HG02759 (cell line): ENCODE data around the gene ENOX2.

Experiments
- ATAC-seq: cut with Tn5 transposase; IDR thresholded peaks from one replicate; pipeline ENCODE4 v1.9.1; 2021; ENCODE audit warnings: mild to moderate bottlenecking, moderate library complexity; ENCODE audit not compliant: unreplicated experiment

The ENOX2 gene

DNA sequence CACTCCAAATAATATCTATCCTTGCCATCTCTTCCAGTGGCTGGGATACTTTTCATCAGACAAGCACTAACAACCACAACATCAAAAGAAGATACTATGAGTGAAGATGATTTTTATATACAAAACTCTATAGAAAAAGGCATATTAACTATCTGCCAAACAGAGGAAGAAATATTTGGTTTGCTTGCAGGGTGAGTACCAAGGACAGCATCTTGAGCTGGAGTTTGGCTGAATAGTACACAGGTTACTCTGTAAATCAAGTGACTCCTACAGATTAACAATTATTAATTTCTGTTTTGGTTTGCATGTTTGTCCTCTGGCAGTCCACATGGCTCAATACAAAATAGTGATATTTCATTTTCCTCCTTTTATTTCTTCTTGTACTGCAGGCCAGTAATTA lies 253.3 kb downstream of the ENOX2 start:
- no peak for ATAC-seq

DNA sequence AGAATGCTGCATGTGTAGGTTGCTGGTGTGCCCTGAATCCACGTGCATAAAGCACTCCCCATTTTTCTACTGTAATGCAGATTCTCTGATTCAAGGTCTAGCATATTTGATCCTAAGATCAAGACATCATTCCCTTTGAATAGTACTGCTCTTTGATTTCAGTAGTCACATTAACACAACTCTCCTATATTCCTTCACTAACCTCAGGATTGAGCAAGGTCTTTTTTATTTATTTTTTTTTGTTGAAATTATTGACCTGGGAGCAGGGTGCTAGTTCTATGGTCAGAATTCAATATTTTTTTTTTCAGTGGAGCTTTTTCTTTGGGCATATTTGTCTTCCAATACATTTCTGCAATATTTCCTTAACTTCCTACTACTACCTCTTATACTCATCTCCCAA lies 255.5 kb downstream of the ENOX2 start:
- ATAC-seq = no peak

DNA sequence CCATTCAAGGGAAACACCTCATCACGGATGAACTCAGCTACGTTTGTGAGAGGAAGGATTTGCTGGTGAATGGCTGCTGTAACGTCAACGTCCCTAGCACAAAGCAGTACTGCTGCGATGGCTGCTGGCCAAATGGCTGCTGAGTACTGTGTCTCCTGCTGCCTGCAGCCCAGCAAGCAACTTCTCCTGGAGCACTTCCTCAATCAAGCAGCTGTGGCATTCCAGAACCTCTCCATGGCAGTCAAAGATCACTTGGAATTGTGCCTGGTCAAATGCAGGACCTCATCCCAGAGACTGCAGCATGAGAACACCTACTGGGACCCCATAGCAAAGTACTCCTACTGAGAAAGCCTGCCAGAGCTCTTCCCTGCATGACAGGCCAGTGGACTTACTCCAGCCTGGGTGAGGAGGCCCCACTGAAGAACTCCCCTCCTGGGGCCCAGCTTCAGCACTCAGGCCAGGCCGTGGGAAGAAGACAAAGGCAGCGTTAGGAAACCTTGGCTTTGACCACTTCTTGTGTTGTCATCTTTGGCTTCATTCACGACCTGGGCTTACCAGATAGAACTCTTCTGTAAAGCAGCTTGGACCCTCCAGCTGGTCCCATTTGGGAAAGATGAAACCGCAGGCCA lies 256.9 kb downstream of the ENOX2 start:
- no peak for ATAC-seq

DNA sequence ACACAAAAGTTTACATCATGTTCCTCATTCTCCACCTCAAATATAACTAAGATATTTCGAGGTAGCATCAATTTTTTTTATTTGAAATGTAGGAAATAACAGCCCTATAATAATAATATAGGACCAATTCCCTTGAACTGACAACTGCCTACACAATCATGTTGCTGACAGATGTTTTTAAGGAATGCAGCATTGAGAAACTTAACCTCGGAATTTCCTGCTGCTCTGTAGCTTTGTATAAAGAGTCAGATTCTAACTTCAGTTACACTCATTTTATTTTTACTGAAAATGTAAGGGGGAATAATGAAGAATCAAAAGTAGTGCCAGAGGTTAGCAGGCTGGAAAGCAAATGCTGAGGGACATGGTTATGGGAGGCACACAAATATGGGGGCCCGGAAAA lies 265.4 kb downstream of the ENOX2 start:
- ATAC-seq = no peak

GRCh38 chrX:130636277-130636676 lies 266.7 kb downstream of the ENOX2 start:
- ATAC-seq = no peak

DNA sequence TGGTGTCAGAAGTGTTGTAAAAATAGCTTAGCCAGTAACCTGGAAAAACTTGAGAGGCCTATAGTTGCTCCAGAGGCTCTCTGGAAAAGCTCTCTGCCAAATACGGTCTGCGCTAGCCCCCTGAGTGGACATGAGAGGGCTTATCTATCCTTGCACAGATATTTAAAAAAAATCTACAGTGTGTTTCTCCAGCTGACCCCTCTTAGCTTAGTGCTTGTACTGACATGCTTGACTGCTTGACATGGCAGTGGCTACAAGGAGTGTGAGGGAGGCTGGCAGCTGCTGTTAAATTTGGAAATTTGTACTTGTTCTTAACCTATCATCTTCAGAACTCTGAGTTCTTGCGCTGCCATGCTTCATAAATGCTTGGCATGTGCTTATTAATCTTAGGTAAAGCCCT lies 272.0 kb downstream of the ENOX2 start:
- ATAC-seq = no peak

GRCh38 chrX:130628516-130628915 lies 274.5 kb downstream of the ENOX2 start:
- no peak for ATAC-seq

- ATAC-seq = no peak
Measured at GRCh38 chrX:130626521-130626920, 276.5 kb downstream of the ENOX2 start.

- ATAC-seq = no peak
Measured at GRCh38 chrX:130625386-130625785, 277.6 kb downstream of the ENOX2 start.

DNA sequence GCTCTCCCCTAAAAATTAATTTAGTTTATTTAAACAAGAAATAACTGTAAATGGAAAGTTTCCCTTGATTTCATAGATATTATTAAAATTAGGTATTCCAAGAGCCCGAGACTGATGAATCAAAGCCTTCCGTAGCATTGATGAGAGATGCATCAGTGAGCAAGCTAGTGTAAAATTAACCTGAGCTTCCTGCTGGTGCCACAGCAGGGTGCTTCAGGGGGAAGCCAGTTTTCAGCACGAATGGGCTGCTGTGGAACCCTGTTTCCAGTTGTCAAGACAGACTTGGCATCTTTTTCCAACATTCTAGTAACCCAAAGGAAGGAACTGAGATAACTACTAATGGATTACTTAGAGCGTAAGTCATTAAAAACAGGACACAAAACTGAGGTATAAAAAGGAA lies 279.5 kb downstream of the ENOX2 start:
- no peak for ATAC-seq

DNA sequence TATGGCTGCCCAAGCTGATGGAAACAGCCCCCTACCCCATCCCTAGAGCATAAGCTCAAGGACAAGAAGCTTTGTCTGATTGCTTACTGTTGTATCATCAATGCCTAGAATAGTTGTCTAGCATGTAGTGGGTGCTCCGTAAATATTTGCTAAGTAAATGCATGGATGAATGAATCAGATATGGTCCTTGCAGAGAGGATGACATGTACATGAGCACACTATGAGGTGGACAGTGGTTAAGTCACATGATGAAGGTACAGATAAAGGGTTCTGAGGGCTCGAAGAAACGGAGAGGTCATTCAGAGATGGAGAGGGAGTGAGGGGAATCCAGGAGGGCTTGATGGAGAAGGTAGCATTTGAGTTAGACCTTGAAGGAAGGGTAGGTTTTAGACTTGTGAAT lies 287.1 kb downstream of the ENOX2 start:
- no peak for ATAC-seq

- no peak for ATAC-seq
Measured at GRCh38 chrX:130607431-130607830, 295.6 kb downstream of the ENOX2 start.

DNA sequence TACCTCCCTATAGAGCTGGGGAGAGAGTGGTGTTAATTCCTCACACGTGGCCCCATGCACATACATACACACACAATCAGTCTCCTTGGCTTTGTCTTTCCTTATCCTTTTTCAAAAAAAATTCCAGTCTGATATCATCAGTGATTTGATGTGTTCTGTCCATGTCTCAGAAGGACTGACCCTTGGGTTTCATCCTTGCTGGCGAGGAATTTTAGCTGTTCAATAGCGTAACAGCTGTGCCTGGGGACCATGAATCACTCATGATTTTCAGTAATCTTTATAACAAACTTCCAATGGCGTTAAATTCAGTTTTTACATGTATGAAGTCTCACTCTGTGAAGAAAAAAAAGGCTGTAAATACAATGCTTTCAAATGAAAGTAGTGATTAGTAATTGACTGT lies 296.6 kb downstream of the ENOX2 start:
- no peak for ATAC-seq

DNA sequence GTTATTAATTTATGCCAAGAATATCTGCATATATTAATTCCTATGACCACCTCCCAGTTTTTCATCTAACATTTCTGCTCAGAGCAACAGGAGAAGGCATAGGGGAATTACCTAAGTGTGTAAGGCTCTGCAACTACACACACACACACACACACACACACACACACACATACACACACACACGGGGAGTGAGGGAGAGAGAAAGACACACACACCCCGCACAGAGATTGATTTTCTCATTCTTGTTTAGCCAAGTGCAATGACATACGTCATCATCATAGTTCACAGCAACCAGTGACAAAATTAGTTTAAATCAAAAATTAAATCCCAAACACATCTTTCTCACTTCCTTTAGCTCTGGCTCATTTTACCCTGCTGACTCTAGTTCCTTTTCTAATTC lies 298.1 kb downstream of the ENOX2 start:
- no peak for ATAC-seq

DNA sequence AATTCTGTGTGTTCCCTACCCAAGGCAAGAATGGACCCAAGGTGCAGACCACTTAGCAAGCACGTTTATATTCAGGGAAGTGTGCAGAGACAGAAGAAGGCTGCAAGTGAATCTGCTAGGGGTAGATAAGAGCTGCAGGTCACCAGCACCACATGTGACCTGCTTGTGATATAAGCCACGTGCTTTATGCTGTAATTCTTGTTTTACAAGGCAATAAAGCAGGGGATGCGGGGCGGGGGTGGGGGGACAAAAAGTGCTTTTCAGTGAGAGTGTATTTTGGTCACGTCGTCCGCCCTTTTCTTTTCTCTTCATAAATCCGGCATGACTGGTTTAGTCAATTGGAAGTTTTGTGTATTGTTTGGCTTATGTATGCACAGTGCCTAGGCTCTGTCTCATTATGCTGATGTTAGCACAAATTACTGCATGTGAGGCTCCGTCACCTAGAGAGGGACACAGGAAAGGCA lies 308.5 kb downstream of the ENOX2 start:
- no peak for ATAC-seq

- ATAC-seq = no peak
Measured at GRCh38 chrX:130593911-130594310, 309.1 kb downstream of the ENOX2 start.

GRCh38 chrX:130592204-130592603 lies 310.8 kb downstream of the ENOX2 start:
- no peak for ATAC-seq

DNA sequence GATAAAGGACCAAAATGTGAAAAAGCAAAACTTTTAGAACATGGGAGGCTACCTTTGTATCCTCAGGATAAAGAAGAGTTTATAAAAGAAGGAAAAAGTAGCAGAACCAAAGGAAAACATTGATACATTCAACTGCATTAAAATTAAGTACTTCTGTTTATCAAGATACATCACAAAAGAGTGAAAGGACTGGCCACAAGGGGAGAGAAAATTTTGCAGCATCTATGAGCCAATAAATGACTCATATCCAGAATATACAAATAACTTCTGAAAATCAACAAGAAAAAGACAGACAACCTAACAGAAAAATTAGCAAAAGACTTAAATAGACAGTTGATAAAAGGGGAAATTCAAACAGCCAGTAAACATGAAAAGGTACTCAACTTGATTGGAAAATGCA lies 324.1 kb downstream of the ENOX2 start:
- no peak for ATAC-seq

- no peak for ATAC-seq
Measured at GRCh38 chrX:130577431-130577830, 325.6 kb downstream of the ENOX2 start.

GRCh38 chrX:130575831-130576389 lies 327.1 kb downstream of the ENOX2 start:
- peak; percentile 69 for ATAC-seq
